HL-60 (cell line): ENCODE measurements around the gene FBXO21.

Source experiments
- CTCF ChIP-seq: IDR thresholded peaks from one replicate; pipeline ENCODE4 v1.5.1; 2011; ENCODE audit warnings: low read length, control low read depth, inconsistent platforms; ENCODE audit not compliant: insufficient read depth
- POLR2AphosphoS5 ChIP-seq: IDR thresholded peaks from 2 replicates; pipeline ENCODE4 v1.6.1; 2012; ENCODE audit warnings: low read depth
- REST ChIP-seq: IDR thresholded peaks from 2 replicates; pipeline ENCODE4 v1.6.1; 2012; ENCODE audit warnings: low read depth; ENCODE audit not compliant: insufficient replicate concordance
- SPI1 ChIP-seq: IDR thresholded peaks from 2 replicates; pipeline ENCODE4 v1.6.1; 2012; ENCODE audit warnings: low read depth, mild to moderate bottlenecking, borderline replicate concordance

- TF ChIP-seq CTCF (no peak), REST (no peak), POLR2AphosphoS5 (no peak), SPI1 (no peak)
These were observed 41.5 kb upstream of the FBXO21 start for GRCh38 chr12:117231750-117232149.
